Uterus (tissue), 4 donors: ENCODE results near the gene ZNF260. TPM values are rescaled to one million over a fixed set of nuclear protein-coding genes. Genes with fewer than 3 reads are reported as not detected.

ENCODE experiments used
- DNase-seq, 2 donors: peaks; one replicate each; pipeline ENCODE4 v3.0.0-alpha.2; 2019 to 2020
- H3K27ac ChIP-seq, 2 donors: fragments of 200-600 bp; sonication (generic); 1 replicate in 1 of 2; 2 replicates in 1 of 2; pipeline ENCODE4 v1.5.1; 2016 to 2018
- H3K27me3 ChIP-seq, 2 donors: fragments of 200-600 bp; sonication (generic); one replicate each; pipeline ENCODE4 v1.5.1; 2018 to 2019; ENCODE audit warnings: control low read depth in 1 of 2
- H3K36me3 ChIP-seq, 2 donors: fragments of 200-600 bp; sonication (generic); one replicate each; pipeline ENCODE4 v1.5.1; 2019; ENCODE audit warnings: control low read depth in 1 of 2
- H3K4me1 ChIP-seq, 2 donors: fragments of 200-600 bp; sonication (generic); one replicate each; pipeline ENCODE4 v1.5.1; 2018 to 2019; ENCODE audit warnings: control low read depth in 1 of 2
- H3K4me3 ChIP-seq, 2 donors: fragments of 200-600 bp; sonication (generic); 1 replicate in 1 of 2; 2 replicates in 1 of 2; pipeline ENCODE4 v1.5.1; 2018 to 2019; ENCODE audit warnings: mild to moderate bottlenecking in 1 of 2
- H3K9me3 ChIP-seq, 2 donors: fragments of 200-600 bp; sonication (generic); one replicate each; pipeline ENCODE4 v1.5.1; 2019; ENCODE audit warnings: control low read depth in 1 of 2
- POLR2A ChIP-seq, 2 donors: fragments of 450-650 bp; IDR thresholded peaks; one replicate each; pipeline ENCODE4 v1.6.1; 2016; ENCODE audit warnings: antibody characterized with exemption in 2 of 2, mild to moderate bottlenecking in 1 of 2, moderate library complexity in 1 of 2
- intact Hi-C: fragments of 100-400 bp; cut with DNase I; formaldehyde crosslinking; loops from one replicate; pipeline ENCODE4 v1.15.1; 2023; ENCODE audit warnings: low total_unique reads
- total RNA-seq, 4 donors: library from RNA; depleted of rRNA in 3 of 4; stranded (reverse); fragments of >200 nt in 3 of 4; gene quantifications; one replicate each; pipeline versions ENCODE4 v1.1.0 to v1.2.4, GENCODE V29; 2014 to 2023
- TF ChIP-seq, protein P1 (sequence below), 4 experiments: fragments of 200-600 bp in 2 of 4; fragments of 450-650 bp in 2 of 4; sonication (generic) in 2 of 4; IDR thresholded peaks; one replicate each; pipeline ENCODE4 v1.5.1; 2016 to 2019; ENCODE audit warnings: antibody characterized with exemption in 4 of 4, mild to moderate bottlenecking in 2 of 4, moderate library complexity in 1 of 4
- donor health status: DM: yes; HTN: yes; CAD: no.

The ZNF260 gene
- total RNA-seq, 4 donors from 2014 or later = 5.1 to 42.3 (median 13.9) TPM

DNA sequence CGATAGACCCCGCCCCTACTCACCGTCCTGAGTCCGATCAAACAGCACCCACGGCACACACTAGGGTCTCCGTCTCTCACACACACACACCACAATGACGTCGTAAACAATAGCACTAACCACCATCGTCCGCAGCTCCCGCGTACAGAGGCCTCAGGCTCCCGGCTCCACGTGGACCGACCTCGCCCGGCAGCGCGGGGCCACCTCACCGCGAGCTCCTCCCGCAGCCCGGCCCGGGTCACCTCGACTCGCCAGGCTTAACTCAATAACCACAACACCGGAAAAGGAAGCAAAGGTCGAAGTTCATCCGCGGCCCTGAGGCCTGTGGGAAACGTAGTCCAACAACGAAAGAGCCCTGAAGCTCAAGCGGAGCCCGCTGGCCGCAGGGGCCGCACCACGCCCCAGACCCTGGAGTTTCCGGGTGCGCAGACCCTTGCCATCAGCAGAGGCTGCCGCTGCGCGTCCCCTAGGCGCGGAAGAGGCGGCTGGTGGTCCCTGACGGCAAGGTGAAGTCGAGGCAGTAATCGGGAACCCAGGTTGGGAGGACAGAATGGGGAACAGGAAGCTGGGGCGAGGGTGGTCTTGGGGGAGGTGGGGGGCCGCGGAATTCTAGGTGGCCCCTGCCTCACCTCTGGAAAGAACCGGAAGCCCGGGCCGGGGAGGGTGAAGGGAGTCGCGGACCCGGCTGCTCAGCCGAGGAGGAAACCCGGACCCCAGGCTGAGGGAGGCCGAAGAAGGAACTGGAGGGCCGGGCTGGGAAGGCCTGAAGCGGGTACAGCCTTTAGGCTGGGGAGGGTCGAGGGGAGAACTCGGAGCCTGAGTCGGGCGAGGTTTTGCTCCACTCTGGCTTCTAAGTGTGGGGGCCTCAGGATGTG, 45.2 kb upstream of the ZNF260 start, which contains the start of gene ZNF529:
ZNF529 (minus strand) TSS at position 273 of the 875 bp plus-strand sequence. CDS start 946 bp downstream, outside the sequence.
- Histone ChIP-seq H3K36me3 (no peaks in the 10 kb centered on the region), H3K9me3 (no peaks in the 10 kb centered on the region), H3K27me3 (no peaks in the 10 kb centered on the region), H3K4me1 (no peaks in the 10 kb centered on the region), H3K27ac (peak within 1 kb of the TSS; percentile 71 to 76), H3K4me3 (peak within 1 kb of the TSS; percentile 60 to 94)
- DNase-seq = peak; percentile 82 to 86
- intact Hi-C loops = no loop called here
- peak; percentile 46 to 65 for TF ChIP-seq POLR2A (IDR thresholded peaks at IDR 0.05)
- TF ChIP-seq, protein P1, sequence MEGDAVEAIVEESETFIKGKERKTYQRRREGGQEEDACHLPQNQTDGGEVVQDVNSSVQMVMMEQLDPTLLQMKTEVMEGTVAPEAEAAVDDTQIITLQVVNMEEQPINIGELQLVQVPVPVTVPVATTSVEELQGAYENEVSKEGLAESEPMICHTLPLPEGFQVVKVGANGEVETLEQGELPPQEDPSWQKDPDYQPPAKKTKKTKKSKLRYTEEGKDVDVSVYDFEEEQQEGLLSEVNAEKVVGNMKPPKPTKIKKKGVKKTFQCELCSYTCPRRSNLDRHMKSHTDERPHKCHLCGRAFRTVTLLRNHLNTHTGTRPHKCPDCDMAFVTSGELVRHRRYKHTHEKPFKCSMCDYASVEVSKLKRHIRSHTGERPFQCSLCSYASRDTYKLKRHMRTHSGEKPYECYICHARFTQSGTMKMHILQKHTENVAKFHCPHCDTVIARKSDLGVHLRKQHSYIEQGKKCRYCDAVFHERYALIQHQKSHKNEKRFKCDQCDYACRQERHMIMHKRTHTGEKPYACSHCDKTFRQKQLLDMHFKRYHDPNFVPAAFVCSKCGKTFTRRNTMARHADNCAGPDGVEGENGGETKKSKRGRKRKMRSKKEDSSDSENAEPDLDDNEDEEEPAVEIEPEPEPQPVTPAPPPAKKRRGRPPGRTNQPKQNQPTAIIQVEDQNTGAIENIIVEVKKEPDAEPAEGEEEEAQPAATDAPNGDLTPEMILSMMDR (IDR thresholded peaks at IDR 0.05) = no peak

DNA sequence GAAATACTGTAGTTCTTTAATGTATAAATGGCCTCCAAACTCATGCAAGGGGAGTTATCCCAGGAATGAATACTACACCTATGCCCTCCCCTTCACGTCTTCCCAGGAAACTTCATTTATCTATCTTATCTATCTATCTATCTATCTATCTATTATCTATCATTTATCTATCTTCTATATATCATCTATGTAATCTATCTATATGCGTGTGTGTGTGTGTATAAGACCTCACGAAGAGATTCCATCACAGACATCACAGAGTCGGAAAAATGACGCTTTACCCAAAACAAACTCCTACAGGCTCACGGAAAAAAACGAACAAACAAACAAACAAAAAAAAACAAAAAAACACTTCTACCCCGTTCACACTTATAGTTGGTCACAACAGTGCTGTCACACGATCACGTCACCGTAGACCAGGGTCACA, 44.5 kb upstream of the ZNF260 start:
- Histone ChIP-seq H3K9me3 (no peaks in the 10 kb centered on the region), H3K27me3 (no peaks in the 10 kb centered on the region), H3K36me3 (no peaks in the 10 kb centered on the region), H3K4me1 (no peaks in the 10 kb centered on the region), H3K4me3 (peak overlapping the region; percentile 60 to 94), H3K27ac (peak overlapping the region; percentile 71 to 76)
- DNase-seq = no peak
- intact Hi-C loops = no loop called here
- TF ChIP-seq POLR2A (IDR thresholded peaks at IDR 0.05) = no peak
- TF ChIP-seq, protein P1 (IDR thresholded peaks at IDR 0.05) = no peak

DNA sequence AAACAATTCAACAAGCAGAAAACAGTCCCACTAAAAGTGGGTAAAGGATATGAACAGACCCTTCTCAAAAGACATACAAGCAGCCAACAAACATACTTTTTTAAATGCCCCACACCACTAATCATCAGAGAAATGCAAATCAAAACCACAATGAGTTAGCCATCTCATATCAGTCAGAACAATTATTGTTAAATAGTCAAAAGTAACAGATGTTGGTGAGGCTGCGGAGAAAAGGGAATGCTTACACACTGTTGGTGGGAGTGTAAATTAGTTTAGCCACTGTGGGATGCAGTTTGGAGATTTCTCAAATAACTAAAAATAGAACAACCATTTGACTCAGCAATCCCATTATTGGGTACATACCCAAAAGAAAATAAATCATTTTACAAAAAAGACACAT, 36.3 kb upstream of the ZNF260 start:
- Histone ChIP-seq H3K36me3 (no peaks in the 10 kb centered on the region), H3K27ac (no peak overlapping the region), H3K9me3 (peaks cover 4 to 79% of the 10 kb centered on the region in 2 donors), H3K4me1 (no peaks in the 10 kb centered on the region), H3K27me3 (no peaks in the 10 kb centered on the region), H3K4me3 (no peak overlapping the region)
- no peak for DNase-seq
- TF ChIP-seq, protein P1 (IDR thresholded peaks at IDR 0.05) = no peak
- TF ChIP-seq POLR2A (IDR thresholded peaks at IDR 0.05) = no peak
- intact Hi-C loops = no loop called here

DNA sequence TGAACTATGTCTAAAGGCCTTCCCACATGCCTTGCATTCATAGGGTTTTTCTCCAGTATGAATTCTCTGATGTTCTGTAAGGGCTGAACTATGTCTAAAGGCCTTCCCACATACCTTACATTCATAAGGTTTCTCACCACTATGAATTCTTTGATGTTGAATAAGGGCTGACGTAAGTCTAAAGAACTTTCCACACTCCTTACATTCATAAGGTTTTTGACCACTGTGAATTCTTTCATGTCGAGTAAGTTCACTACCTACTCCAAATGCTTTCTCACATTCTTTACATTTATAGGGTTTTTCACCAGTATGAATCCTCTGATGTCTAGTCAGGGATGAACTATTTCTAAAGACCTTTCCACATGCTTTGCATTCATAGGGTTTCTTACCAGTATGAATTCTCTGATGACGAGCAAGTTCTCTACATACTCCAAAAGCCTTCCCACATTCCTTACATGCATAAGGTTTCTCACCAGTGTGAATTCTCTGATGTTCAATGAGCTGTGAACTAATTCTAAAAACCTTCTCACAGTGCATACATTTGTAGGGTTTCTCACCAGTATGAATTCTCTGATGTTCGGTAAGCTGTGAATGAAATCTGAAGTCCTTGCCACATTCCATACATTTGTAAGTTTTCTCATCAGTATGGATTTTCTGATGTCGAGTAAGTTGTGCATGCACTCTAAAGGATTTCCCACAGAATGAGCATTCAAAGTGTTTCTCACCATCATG, 19.1 kb upstream of the ZNF260 start:
- Histone ChIP-seq H3K4me3 (no peak overlapping the region), H3K36me3 (peaks cover 0 to 5% of the 10 kb centered on the region in 2 donors), H3K27me3 (no peaks in the 10 kb centered on the region), H3K4me1 (no peaks in the 10 kb centered on the region), H3K27ac (no peak overlapping the region), H3K9me3 (peaks cover 0 to 99% of the 10 kb centered on the region in 2 donors)
- intact Hi-C loops = no loop called here
- no peak for DNase-seq
- TF ChIP-seq, protein P1 (IDR thresholded peaks at IDR 0.05) = no peak
- TF ChIP-seq POLR2A (IDR thresholded peaks at IDR 0.05) = no peak
